SK-N-DZ (cell line): ENCODE data around the gene GUK1.

Source experiments
- DNase-seq: peaks from one replicate; pipeline ENCODE4 v3.0.0-alpha.2; 2015; ENCODE audit warnings: low spot score

GUK1 gene

GRCh38 chr1:228125185-228125584, 14.9 kb upstream of the GUK1 start:
- no peak for DNase-seq

- no peak for DNase-seq
Observed at GRCh38 chr1:228131766-228132165, 8.3 kb upstream of the GUK1 start.

- no peak for DNase-seq
Observed at GRCh38 chr1:228134591-228134990, 5.5 kb upstream of the GUK1 start.

GRCh38 chr1:228136901-228137300, 3.2 kb upstream of the GUK1 start:
- no peak for DNase-seq

GRCh38 chr1:228139406-228139930, 611 bp upstream of the GUK1 start:
- DNase-seq, result no peak

- DNase-seq, result no peak
Observed at GRCh38 chr1:228140724-228141225, 696 bp downstream of the GUK1 start.

GRCh38 chr1:228141226-228142044, 1.4 kb downstream of the GUK1 start:
- no peak for DNase-seq

- no peak for DNase-seq
Observed at GRCh38 chr1:228142155-228142691, 2.1 kb downstream of the GUK1 start.

- DNase-seq, result no peak
Observed at GRCh38 chr1:228142701-228143136, 2.6 kb downstream of the GUK1 start.

GRCh38 chr1:228143480-228144192, 3.6 kb downstream of the GUK1 start:
- DNase-seq, result no peak

GRCh38 chr1:228144193-228144992, 4.3 kb downstream of the GUK1 start:
- no peak for DNase-seq

- no peak for DNase-seq
Observed at GRCh38 chr1:228144993-228145343, 4.9 kb downstream of the GUK1 start.

GRCh38 chr1:228145463-228146416, 5.7 kb downstream of the GUK1 start:
- no peak for DNase-seq

- DNase-seq, result no peak
Observed at GRCh38 chr1:228146417-228147150, 6.5 kb downstream of the GUK1 start.

- DNase-seq, result no peak
Observed at GRCh38 chr1:228147151-228147693, 7.1 kb downstream of the GUK1 start.

GRCh38 chr1:228147768-228148167, 7.7 kb downstream of the GUK1 start:
- DNase-seq, result no peak

GRCh38 chr1:228148196-228148861, 8.2 kb downstream of the GUK1 start:
- DNase-seq, result no peak

- no peak for DNase-seq
Observed at GRCh38 chr1:228148935-228149405, 8.9 kb downstream of the GUK1 start.
